MM.1S (cell line): ENCODE data around the gene TMPRSS15.

Source experiments
- EZH2 ChIP-seq: fragments of 300-600 bp; sonication (generic); optimal IDR thresholded peaks from 2 replicates; pipeline ENCODE3; 2017; ENCODE audit warnings: low read depth, mild to moderate bottlenecking, antibody characterized with exemption, low read length, mixed read lengths
- EZH2phosphoT487 ChIP-seq: fragments of 300-600 bp; sonication (generic); IDR thresholded peaks from 2 replicates; pipeline ENCODE4 v1.6.1; 2018; ENCODE audit warnings: antibody characterized with exemption, low read length
- TF ChIP-seq, protein P1 (sequence below): fragments of 300-600 bp; sonication (generic); IDR thresholded peaks from 2 replicates; pipeline ENCODE4 v1.5.1; 2016; ENCODE audit warnings: antibody characterized with exemption, low read length, mixed read lengths

DNA sequence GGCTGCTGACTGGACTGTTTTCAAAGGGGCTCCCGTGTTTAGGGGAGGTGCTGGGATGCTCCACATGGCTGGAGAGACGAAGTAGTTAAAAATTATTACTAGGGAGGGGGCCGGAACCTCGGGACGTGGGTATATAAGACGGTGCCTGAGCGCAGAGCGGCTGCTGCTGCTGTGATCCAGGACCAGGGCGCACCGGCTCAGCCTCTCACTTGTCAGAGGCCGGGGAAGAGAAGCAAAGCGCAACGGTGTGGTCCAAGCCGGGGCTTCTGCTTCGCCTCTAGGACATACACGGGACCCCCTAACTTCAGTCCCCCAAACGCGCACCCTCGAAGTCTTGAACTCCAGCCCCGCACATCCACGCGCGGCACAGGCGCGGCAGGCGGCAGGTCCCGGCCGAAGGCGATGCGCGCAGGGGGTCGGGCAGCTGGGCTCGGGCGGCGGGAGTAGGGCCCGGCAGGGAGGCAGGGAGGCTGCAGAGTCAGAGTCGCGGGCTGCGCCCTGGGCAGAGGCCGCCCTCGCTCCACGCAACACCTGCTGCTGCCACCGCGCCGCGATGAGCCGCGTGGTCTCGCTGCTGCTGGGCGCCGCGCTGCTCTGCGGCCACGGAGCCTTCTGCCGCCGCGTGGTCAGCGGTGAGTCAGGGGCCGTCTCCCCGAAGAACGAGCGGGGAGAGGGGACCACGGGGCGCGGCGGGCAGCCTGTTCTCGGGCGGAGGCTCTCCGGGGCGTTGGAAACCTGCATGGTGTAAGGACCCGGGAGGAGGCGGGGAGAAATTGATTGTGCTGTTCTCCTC lies 158.7 kb downstream of the TMPRSS15 start, which contains the start of gene CHODL:
- TF ChIP-seq EZH2 = no peak
- TF ChIP-seq, protein P1, sequence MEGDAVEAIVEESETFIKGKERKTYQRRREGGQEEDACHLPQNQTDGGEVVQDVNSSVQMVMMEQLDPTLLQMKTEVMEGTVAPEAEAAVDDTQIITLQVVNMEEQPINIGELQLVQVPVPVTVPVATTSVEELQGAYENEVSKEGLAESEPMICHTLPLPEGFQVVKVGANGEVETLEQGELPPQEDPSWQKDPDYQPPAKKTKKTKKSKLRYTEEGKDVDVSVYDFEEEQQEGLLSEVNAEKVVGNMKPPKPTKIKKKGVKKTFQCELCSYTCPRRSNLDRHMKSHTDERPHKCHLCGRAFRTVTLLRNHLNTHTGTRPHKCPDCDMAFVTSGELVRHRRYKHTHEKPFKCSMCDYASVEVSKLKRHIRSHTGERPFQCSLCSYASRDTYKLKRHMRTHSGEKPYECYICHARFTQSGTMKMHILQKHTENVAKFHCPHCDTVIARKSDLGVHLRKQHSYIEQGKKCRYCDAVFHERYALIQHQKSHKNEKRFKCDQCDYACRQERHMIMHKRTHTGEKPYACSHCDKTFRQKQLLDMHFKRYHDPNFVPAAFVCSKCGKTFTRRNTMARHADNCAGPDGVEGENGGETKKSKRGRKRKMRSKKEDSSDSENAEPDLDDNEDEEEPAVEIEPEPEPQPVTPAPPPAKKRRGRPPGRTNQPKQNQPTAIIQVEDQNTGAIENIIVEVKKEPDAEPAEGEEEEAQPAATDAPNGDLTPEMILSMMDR = no peak
- TF ChIP-seq EZH2phosphoT487 = no peak
